Stimulated activated CD8-positive, alpha-beta memory T cell treated with anti-CD3 and anti-CD28 coated beads, Interleukin-4, amount 100 ng/mL, for 48 hours (primary cell): Measurements from ENCODE around the gene ANKRD34A.

Experiments used
- DNase-seq: peaks from one replicate; pipeline ENCODE4 v3.0.0-alpha.2; 2020

ANKRD34A gene

DNA sequence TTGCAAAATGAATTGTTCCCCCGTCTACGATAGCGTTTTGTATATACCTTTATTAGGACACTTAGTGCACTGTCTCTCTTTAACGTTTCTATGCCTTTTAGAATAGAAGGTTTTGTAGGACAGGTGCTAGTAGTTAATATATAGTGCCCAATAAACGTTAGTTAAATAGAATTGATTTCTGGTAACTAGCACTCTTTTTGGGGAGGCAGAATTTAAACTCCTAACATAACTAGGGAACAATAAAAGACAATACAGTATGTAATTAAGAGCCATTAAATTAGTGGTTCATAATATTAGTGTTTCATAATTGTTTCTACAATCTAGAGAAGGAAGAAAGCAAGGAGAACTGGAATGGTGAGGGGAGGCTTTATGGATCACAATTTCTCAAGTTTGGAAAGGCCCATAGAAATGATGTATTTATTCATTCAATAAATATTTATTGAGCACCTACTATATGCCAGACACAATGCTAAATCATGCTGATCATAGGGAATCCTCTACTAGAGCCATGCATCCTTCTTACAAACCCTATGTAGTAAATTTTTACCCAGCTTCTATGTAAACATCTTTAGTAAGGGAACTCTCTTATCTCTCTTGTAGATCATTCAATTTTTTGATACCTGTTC is 857 bp upstream of the ANKRD34A start:
- DNase-seq = no peak

DNA sequence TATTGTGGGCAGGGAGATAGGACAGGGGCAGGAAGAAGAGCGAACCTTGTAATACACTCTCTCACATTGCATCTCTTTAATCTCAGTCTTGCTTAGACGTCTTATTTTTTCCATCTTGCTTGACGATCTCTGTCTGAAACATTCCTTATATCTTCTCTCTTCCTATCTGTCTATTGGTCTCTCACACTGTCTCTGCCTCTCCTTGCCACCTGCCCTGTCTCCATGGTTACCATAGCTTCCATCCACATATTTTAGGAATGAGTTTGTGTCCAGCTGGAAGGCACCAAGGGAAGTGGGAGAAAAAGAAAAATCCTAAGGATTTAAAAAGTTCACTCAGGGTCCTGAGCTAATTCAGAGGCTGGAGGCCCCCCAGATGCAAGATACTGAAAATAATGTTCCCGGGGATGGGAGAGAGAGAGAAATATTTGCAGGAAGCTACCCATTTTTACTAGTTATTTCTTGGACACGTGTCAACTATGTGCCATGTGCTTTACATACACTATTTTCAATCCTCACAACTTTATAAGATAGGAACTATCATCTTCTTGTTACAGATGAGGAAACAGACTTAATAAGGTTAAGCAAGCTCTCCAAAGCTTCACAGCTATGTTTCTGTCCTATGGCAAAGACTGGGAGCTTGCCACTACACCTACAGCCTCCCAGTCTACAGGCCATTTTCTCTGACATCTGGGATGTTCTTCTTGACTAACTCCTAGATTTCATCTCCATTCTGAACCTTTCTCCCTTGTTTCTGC is 933 bp downstream of the ANKRD34A start:
- no peak for DNase-seq

DNA sequence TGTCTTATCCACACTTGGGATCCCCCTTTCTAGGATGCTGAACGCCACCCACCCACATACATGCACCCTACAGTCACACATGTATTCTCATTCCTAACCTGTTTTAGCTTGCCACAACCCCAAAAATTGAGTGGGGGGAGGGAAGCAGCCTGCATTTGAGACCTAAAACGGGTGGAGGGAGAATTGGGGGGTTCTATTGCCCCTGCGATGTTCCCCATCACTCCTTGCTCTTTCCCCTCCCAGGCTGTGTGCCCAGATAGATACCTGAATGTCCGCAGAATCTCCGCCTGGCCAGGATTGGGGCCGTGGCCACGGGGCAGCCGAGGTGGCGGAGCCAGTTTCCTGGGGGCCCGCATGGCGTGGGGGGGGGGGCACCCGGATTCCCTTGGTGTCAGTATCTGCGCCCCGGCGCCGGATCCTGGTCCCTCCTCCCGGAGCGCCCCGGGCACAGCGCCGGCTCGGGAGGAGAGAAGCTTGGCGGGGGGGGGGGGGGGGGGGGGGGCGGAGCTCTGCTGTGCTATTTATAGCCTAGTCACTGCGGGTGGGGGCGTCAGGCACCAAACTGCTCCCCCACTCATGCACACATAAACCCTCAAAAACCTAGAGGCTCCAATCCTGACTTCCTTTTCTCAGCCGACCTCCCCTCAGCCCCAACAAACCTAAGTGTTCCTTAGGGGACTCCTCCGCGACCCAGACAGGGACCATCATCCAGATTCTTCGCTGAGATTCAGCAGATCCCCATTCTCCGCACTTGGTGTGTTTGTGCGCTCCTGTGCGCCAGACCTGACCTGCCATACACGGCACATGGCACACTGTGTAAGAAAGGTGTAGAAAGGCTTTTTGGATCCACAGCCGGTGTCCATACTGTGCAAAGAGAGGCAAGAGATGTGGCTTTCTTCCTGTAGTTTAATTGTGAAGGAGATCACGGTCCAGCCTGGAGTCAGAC is 1.9 kb downstream of the ANKRD34A start:
- DNase-seq = peak; percentile 55

DNA sequence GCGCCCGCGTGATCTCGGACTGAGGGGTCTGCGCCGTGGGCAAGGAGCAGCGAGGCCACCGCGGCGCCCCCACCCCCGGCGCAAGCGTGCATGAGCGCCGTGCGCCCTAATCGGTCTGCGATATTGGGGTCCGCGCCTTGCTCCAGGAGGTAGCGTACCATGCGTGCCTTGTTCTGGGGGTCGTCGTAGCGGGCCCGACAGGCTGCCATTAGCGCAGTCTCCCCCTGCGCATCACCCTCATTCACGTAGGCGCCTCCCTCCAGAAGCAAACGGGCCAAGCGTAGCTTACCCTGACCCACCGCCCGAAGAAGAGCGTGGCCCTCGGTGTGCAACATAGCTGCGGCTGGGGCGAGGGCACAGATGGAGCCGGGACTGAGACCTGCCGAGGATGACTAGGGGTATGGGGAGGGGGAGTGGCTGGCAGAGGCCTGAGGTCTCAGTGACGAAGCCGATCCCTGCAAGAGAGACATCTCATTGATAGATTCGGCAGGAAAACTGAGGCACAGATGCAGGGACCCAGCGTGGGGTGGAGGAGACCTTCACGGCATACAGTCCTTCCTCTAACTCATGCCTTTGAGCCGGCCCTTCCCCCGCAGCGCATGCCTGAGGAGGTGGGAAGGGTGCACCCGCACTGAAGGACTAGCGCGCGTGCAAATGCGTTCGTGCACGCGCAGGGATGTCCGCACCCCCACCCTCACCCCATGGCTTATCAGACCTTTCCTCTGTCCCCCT is 2.8 kb downstream of the ANKRD34A start:
- DNase-seq = peak; percentile 77

DNA sequence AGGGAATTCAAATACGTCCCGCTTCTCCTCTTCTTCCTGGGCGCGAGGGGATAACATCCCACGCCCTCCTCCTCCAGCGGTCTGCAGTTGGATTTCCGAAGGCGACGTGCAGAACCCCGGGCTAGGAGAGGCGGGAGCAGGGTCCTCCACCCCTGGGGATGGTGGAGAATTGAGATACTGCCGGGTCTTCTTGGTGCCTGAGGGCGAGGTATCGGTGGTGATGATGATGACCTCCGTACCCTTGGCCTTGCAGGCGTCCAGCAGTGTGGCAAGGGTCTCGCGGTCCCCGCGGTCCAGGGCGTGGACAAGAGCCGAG is 3.3 kb downstream of the ANKRD34A start:
- no peak for DNase-seq

DNA sequence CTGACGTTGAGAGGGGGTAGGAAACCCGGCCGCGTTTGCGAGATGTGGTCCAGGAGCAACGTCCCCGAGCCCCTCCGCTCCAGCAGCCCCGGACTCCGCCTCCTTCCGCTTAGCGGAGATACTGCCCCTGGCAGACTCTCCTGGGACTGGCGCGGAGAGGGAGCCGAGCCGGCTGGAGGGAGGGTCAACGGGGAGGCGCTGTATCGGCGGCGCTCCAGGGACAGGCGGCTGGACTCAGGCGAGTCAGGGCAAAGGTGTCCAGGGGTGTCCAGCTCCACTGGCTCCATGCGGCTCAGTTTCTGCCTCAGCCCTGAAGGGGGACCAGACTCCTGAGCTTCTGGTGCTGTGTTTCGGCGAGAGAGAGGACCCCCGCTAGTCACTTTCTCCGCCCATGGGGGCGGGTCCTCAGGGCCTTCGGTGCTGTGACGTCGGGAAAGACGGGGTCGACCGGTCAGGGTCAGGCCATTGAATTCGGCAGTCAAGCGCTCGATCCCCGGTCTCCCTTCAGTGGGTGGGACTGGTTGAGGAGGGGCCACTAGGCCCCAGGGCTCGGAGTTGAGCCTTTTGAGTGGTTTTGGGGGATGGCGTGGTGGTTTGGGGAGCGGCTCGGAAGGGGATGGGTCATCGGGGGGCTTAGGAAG is 3.8 kb downstream of the ANKRD34A start:
- DNase-seq = peak; percentile 74

DNA sequence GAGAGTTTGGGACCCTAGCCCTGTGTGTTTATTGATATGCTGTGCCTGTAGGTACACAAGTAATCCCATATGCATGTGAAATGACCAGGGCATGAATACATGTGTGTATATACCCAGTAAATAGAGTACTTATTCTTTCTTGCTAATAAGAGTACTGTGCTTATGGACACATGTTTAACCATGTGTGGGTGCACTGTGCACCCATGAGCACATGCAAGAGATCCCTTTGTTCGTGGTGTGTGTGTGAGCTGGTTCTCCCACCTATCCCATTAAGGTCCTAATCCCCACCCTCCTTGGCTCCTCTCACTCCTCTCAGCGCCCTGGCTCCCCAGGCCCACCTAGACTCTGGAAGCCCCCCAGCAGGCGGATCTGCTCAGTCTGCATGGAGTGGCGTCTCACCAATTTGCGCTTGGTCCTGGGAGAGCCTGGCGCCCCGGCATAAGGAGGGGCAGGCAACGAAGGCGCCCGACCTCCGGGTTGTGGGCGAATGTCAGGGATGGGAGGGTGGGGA is 4.4 kb downstream of the ANKRD34A start:
- no peak for DNase-seq

DNA sequence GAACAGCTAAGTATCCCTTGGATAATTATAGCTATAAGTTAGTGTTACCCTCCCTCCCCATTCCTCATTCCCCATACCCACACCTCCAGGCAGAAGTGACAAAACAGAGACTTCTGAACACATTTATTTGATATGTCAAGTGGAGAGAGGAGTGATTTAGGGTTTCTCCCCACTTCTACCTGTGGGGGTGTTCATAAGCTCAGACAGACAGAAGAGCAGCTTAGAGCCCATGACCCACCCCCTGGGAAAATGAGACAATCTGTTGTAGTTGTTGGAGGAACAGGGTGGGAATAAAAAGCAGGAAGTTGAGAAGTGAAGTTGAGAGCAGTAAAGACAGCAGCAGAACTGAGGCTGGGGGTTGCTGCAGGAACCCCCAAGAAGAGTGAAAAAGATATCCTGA is 5.0 kb downstream of the ANKRD34A start:
- no peak for DNase-seq

DNA sequence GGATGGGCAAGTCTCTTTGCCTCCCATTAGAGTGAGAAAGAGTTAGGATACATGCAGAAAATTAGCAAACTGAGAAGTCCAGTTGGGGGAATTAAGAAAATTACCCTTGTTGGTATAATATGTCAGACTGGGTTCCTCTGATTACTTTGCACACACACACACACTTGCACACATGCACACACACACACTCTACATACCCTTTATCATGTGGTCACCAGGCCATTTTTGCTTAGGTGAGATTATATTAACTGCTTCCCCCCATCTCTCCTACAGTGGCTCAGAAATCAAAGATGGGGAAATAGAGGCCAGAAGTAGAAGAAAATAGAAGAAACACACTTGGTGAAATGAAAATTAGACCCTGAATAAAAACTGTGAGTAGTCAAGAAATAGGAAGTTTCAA is 5.6 kb downstream of the ANKRD34A start:
- no peak for DNase-seq

DNA sequence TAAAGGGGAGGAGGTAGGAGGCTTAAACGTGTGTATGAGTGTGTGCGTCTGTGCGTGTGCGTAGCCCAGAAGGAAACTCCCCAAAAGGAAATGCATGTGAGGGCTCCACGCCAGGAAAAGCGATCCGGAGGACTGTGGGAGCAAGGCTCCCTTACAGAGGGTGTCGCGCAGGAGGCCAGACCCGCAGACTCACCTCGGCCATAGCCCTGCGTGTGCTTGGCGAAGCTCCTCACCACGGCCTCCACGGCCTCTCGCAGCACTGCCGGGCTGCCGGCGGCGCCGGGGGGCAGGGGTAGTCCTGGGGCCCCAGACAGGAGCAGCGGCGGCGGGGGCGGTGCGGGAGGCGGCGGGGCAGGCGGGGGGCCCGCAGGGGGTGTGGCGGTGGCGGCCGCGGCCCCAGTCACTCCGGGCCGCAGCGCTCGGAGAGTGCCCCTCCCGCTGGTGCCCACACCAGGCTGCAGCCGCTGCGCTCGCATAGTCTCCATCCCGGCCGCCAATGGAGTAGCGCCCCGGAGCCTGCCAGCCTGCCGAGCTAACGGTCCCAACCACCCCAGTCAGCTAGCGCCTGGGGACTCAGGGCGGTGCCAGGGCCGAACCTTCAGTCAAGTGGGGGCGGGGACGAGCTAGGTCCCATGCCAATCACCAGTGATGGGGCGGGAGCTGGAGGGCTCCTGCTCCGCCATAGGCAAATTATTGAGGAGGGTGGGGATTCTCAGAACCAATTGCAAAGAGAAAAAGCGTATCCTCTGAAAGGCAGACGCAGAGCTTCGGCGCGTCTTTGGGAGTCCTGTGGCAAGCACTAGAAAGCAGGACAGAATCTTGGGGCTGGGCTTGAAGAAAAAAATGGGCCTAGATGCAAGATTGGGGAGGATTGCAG is 6.7 kb downstream of the ANKRD34A start, which contains the start of gene LIX1L:
LIX1L (minus strand) TSS at position 575 of the 877 bp plus-strand sequence; CDS start at position 485, 90 bp downstream.
- DNase-seq = peak; percentile 96

DNA sequence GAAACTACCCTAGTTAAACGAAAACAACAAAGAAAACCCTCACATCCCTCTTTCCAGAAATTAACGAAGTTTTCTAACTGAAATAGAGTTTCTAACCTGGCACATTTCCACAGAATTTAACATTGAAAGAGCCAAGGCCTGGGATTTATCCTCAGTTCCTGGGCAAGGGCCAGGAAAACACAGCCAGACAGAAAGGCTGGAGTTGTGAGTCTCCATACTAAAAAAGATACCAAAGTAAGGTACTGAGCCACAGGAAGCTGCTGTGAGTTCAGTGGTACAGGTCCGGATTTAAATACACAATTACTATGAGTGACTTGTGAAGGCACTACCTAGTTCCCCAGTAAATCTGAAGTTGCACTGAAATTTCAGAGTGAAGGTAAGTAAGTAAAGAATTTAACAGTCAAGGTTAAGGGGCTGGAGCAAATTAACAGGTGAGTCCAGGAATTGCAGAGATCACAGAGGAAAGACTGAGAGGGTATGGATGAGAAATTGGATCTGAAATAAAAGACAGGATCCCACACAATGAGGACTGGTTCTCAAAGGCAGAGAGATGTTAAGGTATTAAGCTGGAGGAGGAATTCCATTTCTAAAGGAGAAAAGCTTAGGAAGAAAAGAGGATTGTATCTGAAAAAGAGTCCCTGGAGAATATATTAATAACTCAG is 7.5 kb downstream of the ANKRD34A start:
- DNase-seq = no peak

DNA sequence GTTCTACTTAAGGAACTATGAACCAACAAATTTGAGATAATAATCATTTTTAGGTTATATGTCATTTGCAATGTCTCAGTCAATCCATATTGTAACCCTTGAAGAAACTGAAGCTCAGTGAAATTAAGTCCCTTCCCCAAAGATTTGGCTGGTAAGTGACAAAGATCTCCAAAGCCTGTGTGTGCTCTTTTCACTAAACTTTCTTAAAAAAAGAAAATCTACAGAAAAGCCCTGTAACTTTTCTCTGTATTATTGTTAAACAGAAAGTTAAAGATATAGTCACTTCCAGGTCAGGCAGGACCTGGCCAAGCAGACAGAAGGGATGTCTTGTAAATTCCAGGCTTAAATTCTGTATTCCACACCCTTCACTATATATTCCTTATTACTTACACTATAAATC is 8.0 kb downstream of the ANKRD34A start:
- DNase-seq = no peak

DNA sequence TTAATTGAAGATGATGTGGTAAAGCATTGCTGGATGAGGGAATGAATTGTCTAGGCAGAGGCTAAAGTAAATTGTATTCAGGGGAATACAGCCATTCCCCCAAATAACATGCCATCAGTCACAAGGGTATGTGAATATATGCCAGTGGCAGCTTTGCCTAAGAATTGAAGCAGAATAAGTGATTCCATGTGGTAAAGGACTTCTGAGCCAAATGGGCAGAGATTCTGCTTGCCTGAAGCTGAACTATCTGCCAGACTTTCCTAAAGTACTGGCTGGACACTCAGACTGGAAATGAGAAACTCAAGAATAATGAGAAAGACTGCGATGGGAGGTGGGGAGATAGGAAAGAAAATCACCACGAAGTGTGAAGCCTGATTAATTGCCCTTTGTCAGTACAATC is 8.9 kb downstream of the ANKRD34A start:
- DNase-seq = no peak

DNA sequence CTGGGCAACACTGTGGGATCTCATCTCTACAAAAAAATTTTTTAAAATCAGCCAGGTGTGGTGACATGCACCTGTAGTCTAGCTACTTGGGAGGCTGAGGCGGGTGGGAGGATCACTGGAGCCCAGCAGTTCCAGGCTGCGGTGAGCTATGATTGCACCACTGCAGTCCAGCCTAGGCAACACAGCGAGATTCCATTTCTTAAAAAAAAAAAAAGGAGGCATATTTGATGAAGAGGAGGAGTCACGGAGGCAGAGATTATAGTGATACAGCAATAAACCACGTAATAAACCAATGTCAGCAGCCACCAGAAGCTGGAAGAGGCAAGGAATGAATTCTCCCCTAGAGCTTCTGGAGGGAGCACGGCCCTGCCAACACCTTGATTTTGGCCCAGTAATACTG is 10.5 kb downstream of the ANKRD34A start:
- no peak for DNase-seq

DNA sequence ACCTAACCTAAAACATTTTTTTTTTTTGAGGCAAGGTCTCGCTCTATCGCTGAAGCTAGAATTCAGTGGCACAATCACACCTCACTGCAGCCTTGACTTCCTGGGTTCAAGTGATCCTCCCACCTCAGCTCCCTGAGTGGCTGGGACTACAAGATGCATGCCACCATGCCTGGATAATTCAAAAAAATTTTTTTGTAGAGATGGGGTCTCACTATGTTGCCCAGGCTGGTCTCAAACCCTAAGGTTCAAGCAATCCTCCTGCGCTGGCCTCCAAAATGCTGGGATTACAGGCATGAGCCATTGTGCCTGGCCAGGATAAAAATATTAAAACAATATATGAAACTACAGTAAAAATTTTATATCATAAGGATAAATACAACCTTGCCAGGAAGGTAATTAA is 11.5 kb downstream of the ANKRD34A start:
- no peak for DNase-seq

DNA sequence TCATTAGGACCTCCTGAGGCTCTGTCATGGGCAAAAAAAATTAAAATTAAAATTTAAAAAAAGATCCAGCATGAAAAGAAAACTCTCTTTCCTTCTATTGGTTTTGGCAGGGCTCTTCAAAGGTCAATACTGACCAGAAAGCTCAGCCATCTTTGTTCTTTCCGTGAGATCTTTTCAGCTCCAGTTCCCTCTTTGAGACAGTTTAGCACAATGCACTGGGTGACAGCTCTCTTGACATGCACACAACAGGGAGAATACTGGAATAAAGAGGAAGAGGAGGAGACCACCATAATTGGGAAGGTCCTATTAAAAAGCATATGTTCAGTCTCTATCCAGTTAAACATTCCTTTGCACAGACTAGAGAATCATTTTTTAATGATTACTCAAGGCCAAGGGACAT is 12.8 kb downstream of the ANKRD34A start:
- DNase-seq = no peak

DNA sequence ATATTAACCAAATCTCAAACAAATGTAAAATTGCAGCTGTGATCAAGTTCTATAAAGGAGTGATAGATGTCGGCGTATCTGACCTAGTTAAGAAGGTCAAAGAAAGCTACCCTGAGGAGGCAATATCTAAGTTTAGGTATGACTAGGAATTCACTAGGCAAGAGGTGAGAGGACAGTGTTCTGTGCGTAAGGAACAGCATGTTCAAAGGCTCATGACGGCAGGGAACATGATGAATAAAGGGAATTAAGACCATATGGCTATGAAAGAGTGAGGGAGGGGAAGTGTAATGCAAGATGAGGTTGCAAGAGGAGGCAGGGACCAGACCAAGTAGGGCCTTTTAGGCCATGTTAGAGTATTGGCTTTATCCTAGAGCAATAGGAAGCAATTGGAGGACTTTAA is 15.2 kb downstream of the ANKRD34A start:
- no peak for DNase-seq

DNA sequence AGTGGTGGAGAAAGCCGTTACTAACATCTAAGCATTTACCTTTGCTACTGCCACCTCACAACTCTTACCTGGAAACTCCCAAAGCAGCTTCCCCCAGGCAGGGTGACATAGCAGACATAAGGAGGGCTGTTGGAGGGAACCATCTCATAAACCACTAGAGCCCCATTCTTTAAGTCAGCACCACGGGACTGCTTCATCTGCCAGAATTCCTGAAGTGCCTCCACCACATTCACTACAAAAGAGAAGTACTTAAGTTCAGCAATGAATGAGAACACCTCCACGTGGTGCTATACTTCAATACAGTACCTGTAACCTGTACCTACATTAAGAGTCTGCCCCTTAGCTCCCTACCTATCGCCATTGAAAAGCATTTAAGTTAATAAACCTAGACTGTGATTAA is 16.8 kb downstream of the ANKRD34A start:
- DNase-seq = no peak

DNA sequence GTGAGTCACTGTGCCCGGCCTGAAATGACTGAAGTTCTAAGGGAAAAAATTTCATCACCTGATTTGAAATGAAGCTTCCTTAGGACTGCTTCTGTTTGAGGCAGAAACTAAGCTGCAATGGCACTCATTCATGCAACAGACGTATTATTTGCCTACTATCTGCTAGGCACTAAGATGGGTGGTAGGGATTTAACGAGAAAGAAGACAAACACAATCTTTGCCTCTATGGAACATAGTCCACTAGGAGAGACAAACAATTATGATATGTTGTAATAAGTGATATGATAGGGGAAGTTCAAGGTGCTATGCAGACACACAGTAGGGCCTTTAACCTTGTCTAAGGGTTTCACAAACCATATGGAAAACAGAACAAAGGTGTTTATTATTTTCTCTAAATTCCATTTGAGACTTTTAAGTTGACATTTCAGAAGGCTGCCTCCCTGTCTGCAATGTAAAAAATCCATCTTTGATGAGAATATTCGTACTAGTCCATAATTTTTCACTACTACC is 17.8 kb downstream of the ANKRD34A start:
- DNase-seq = no peak

DNA sequence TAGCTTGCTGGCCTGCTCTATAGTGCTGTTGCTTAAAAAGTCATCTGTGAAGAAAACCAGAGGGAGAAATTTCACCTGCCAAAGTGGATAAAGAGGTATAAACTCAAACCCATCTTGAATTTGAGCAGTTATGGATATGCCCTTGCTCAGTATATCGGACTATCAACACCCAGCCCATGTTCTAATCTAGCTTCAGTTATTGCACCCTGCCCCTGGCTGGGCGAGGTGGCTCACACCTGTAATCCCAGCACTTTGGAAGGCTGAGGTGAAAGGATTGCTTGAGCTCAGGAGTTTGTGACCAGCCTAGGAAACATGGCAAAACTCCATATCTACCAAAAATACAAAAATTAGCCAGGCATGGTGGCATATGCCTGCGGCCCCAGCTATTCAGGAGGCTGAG is 19.8 kb downstream of the ANKRD34A start:
- DNase-seq = no peak
